Smooth muscle cell (in vitro differentiated cells): ENCODE measurements around the gene EEIG1. TPM values are rescaled to one million over a fixed set of nuclear protein-coding genes. Genes with fewer than 3 reads are reported as not detected.
A peak's percentile ranks its signal among the peaks of the same experiment; 100 is the strongest.

Experiments used
- DNase-seq: peaks from one replicate; lab custom pipeline; 2025; ENCODE audit not compliant: unreplicated experiment; lab: John Stamatoyannopoulos, UW
- H2AFZ ChIP-seq: fragments of 200-600 bp; sonication (generic); 2 replicates; pipeline ENCODE4 v1.6.0; 2016; ENCODE audit warnings: antibody characterized with exemption, low read depth, mild to moderate bottlenecking
- H3F3A ChIP-seq: fragments of 200-600 bp; sonication (generic); 2 replicates; pipeline ENCODE4 v1.6.0; 2017; ENCODE audit warnings: antibody characterized with exemption, low read depth
- H3K27ac ChIP-seq: fragments of 200-600 bp; sonication (generic); 2 replicates; pipeline ENCODE4 v1.5.1; 2016; ENCODE audit warnings: low read depth, mild to moderate bottlenecking
- H3K27me3 ChIP-seq: fragments of 200-600 bp; sonication (generic); 2 replicates; pipeline ENCODE4 v1.6.1; 2016; ENCODE audit warnings: low read depth, mild to moderate bottlenecking
- H3K36me3 ChIP-seq: fragments of 200-600 bp; sonication (generic); 2 replicates; pipeline ENCODE4 v1.5.1; 2016; ENCODE audit warnings: low read depth
- H3K4me1 ChIP-seq: fragments of 200-600 bp; sonication (generic); 2 replicates; pipeline ENCODE4 v1.5.1; 2016; ENCODE audit warnings: low read depth
- H3K4me2 ChIP-seq: fragments of 200-600 bp; sonication (generic); 2 replicates; pipeline ENCODE4 v1.6.0; 2016; ENCODE audit warnings: mild to moderate bottlenecking
- H3K4me3 ChIP-seq: fragments of 200-600 bp; sonication (generic); 2 replicates; pipeline ENCODE4 v1.5.1; 2016; ENCODE audit warnings: mild to moderate bottlenecking
- H3K79me2 ChIP-seq: fragments of 200-600 bp; sonication (generic); 2 replicates; pipeline ENCODE4 v1.6.0; 2016; ENCODE audit warnings: low read depth, mild to moderate bottlenecking
- H3K9ac ChIP-seq: fragments of 200-600 bp; sonication (generic); 2 replicates; pipeline ENCODE4 v1.6.0; 2016; ENCODE audit warnings: low read depth
- H3K9me3 ChIP-seq: fragments of 200-600 bp; sonication (generic); replicated peaks from 2 replicates; pipeline ENCODE4 v1.5.1; 2016; ENCODE audit warnings: low read depth
- H4K20me1 ChIP-seq: fragments of 200-600 bp; sonication (generic); 2 replicates; pipeline ENCODE4 v1.6.0; 2016; ENCODE audit warnings: low read depth
- CTCF ChIP-seq: fragments of 200-600 bp; sonication (generic); IDR thresholded peaks from 2 replicates; pipeline ENCODE4 v1.5.1; 2017; ENCODE audit warnings: borderline replicate concordance, mild to moderate bottlenecking, antibody characterized with exemption; ENCODE audit not compliant: insufficient read depth, poor library complexity, severe bottlenecking
- WGBS: methylation state at CpG from one replicate; pipeline ENCODE4 v1.1.7; 2016; ENCODE audit warnings: low lambda C conversion rate; 5-methylcytosine and 5-hydroxymethylcytosine counted together
- polyA plus RNA-seq: library from polyadenylated mRNA; unstranded; fragments of >200 nt; fragmentation: Nextera tagmentation; extraction: Ambion mirVana; gene quantifications from 2 replicates; pipeline ENCODE4 v1.2.1, GENCODE V29; 2016
- total RNA-seq: library from RNA; depleted of rRNA; stranded (reverse); fragments of >200 nt; gene quantifications from 2 replicates; pipeline ENCODE4 v1.2.3, GENCODE V29; 2014

EEIG1 gene
- total and polyA plus RNA-seq, 2 experiments from 2014 or later, result 9.2 to 18.1 TPM

DNA sequence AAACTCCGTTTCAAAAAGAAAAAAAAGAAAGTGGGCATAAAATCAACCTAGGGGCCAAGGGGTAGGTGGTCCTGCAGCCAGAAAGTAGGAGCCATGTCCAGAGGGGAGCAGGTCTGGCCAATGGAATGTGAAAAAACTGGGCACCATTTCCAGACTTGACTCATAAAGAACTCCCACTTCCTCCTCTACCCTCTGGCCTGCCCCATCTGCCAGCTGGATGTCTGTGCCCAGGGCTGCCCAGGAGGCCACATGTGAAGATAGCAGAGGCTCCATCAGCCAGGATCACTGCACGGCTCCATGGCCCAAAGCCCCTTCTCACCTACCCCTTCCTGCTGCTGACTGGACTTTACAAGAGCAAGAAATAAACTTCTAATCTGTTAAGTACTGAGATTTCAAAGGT, 42.1 kb upstream of the EEIG1 start:
- Histone ChIP-seq H3K36me3 (no peaks in the 10 kb centered on the region), H3K4me3 (no peak overlapping the region), H3K27ac (no peak overlapping the region), H3K79me2 (no peaks in the 10 kb centered on the region), H3K4me2 (no peak overlapping the region), H4K20me1 (no peaks in the 10 kb centered on the region), H3K4me1 (no peaks in the 10 kb centered on the region), H3K9ac (no peak overlapping the region), H3K9me3 (no peaks in the 10 kb centered on the region), H3F3A (no peaks in the 10 kb centered on the region), H3K27me3 (no peaks in the 10 kb centered on the region), H2AFZ (no peak overlapping the region)
- no peak for TF ChIP-seq CTCF
- DNase-seq, result no peak
- WGBS, result 85% methylated on average over 2 of the region's 2 CpGs

DNA sequence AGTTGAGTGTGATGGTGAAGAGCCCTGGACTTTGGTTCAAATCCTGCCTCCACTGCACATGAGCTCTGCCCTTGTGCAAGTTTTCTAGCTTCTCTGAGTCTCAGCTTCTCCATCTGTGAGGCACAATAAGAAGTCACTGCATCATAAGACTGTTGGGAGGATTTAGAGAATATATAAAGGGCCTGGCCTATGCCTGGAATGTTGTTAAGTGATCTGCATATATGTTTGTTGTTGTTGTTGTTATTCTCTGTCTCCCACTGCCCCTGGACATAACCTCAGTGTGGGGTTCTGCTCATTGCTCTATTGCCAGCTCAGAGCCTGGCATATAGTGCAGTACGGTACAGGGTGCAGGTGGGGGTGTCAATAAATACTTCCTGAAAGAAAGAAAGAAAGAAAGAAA, 40.3 kb upstream of the EEIG1 start:
- no peak overlapping the region for H3K9ac ChIP-seq
- 56% methylated on average over 1 of the region's 1 CpG for WGBS
- no peaks in the 10 kb centered on the region for H3K27me3 ChIP-seq
- H3K4me1 ChIP-seq, result no peaks in the 10 kb centered on the region
- no peak overlapping the region for H3K4me3 ChIP-seq
- H3K4me2 ChIP-seq, result no peak overlapping the region
- no peaks in the 10 kb centered on the region for H3K36me3 ChIP-seq
- no peak for TF ChIP-seq CTCF
- H3K79me2 ChIP-seq, result no peaks in the 10 kb centered on the region
- no peak for DNase-seq
- no peak overlapping the region for H2AFZ ChIP-seq
- no peak overlapping the region for H3K27ac ChIP-seq
- H3K9me3 ChIP-seq, result no peaks in the 10 kb centered on the region
- H3F3A ChIP-seq, result no peaks in the 10 kb centered on the region
- no peaks in the 10 kb centered on the region for H4K20me1 ChIP-seq

- 87% methylated on average over 2 of the region's 4 CpGs for WGBS
Observed at GRCh38 chr9:128020692-128021091, 39.9 kb upstream of the EEIG1 start.

More at GRCh38 chr9:128020692-128021091, 39.9 kb upstream of the EEIG1 start:
- Histone ChIP-seq H3K79me2 (no peaks in the 10 kb centered on the region), H4K20me1 (no peaks in the 10 kb centered on the region), H3K4me2 (no peak overlapping the region), H3K9me3 (no peaks in the 10 kb centered on the region), H3K4me3 (no peak overlapping the region), H3K27me3 (no peaks in the 10 kb centered on the region), H2AFZ (no peak overlapping the region), H3K27ac (no peak overlapping the region), H3K9ac (no peak overlapping the region), H3K4me1 (no peaks in the 10 kb centered on the region), H3K36me3 (no peaks in the 10 kb centered on the region), H3F3A (no peaks in the 10 kb centered on the region)
- peak; percentile 8 for TF ChIP-seq CTCF
- DNase-seq, result no peak
